ENCODE measurements around the gene PFDN2. TPM values are rescaled to one million over a fixed set of nuclear protein-coding genes. Genes with fewer than 3 reads are reported as not detected.

The PFDN2 gene
- total RNA-seq, 5 donors from 2014 or later (not counting 1 experiment from before 2014, with no cell fraction given), result 32.4 to 48.3 (median 42.1) TPM

DNA sequence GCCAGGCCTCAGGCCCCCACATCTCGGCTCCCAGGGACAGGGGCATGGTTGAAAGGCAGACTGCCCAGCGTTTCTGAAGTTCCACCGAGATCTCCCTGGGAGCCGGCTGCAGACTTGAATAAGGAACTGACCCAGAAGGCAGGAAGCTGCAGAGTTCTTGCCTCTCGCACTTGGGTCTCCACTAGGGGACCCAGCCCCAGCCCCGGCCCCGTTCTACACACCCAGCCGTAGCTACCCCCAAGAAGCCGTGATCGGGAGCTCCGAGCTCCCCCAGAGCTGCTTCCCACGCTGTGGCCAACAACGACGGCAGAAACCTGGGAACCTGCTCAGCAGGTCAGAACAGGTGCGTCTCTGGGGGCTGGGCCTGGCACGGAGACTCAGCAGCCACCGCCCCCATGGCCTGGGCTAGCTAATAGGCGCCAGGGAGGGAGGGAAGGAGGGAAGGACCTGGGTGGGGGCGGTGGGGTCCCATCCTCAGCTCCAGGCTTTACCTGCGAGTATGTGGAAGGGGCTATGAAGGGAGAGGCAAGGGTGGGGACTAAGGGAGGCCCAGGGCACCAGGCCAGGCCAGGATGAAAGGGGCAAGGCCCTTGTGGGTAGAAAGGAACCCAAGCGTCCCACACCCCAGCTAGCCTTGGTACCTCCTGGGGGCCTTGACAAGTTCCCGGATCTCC lies 28.4 kb downstream of the PFDN2 start, which contains the start of gene NECTIN4:
Gene NECTIN4, minus strand, starts transcription at position 308 of the 674 bp plus-strand sequence. Its CDS starts 262 bp downstream, at position 46.
- Mint-ChIP-seq H3K36me3 (no peaks in the 10 kb centered on the region), H3K9me3 (no peaks in the 10 kb centered on the region), H3K27me3 (no peaks in the 10 kb centered on the region), H3K27ac (no peak within 1 kb of the TSS), H3K4me3 (no peak within 1 kb of the TSS), H3K4me1 (peaks cover 8 to 22% (median 18%) of the 10 kb centered on the region in 3 donors)
- no peak for DNase-seq
- Histone ChIP-seq H3K4me3 (ENCODE audit: control insufficient read depth in 1 of 2, extremely low read depth in 1 of 2, low read length in 1 of 2) (no peak within 1 kb of the TSS), H3K36me3 (ENCODE audit: control insufficient read depth in 2 of 2, extremely low read depth in 1 of 2, insufficient read depth in 1 of 2, low read length in 1 of 2) (no peaks in the 10 kb centered on the region), H3K9me3 (no peaks in the 10 kb centered on the region), H3K27ac (ENCODE audit: low read length) (no peak within 1 kb of the TSS), H3K27me3 (replicated peaks in 1 of 2; ENCODE audit: control insufficient read depth in 2 of 2, extremely low read depth in 1 of 2, insufficient read depth in 2 of 2, low read length in 1 of 2) (peaks cover 0 to 5% of the 10 kb centered on the region in 2 experiments), H3K4me1 (ENCODE audit: control insufficient read depth in 1 of 2, extremely low read depth in 1 of 2, insufficient read depth in 2 of 2, low read length in 2 of 2) (peaks cover 6% of the 10 kb centered on the region in 2 experiments)
- WGBS (ENCODE audit: insufficient coverage), result 93% methylated on average over 20 of the region's 22 CpGs
- ChIA-PET CTCF (no interaction called here), POLR2A (no interaction called here)
- no peak for ATAC-seq (replicated peaks in 1 of 4)

DNA sequence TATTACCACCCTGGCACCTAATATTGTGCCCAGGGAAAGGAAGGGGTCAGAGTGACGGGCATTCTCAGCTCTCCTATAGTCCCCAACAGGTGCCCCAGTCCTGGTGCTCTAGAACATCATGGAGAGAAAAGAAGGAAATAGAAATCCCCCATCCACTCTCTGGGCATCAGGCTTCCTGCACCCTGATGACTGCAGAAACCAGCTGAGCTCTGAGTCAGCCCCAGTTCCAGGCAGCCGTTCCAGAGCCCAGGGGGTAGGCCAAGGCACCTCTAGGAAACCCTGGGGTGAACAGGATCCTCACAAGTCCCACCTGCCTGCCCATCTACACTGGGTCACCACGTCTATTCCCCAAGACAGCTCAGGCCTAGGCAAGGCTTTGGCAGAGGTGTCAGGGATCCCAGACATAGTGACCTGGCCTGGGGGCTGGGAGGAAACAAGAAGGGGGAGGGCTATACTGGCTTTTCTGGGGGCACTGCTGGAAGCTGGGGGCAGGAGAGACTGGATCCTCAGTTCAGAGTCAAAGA lies 29.2 kb downstream of the PFDN2 start:
- H3K36me3 ChIP-seq (ENCODE audit: control insufficient read depth in 2 of 2, extremely low read depth in 1 of 2, insufficient read depth in 1 of 2, low read length in 1 of 2), result no peaks in the 10 kb centered on the region
- H3K9me3 ChIP-seq, result no peaks in the 10 kb centered on the region
- ChIA-PET POLR2A (no interaction called here), CTCF (no interaction called here)
- Mint-ChIP-seq H3K27me3 (no peaks in the 10 kb centered on the region), H3K36me3 (no peaks in the 10 kb centered on the region), H3K4me3 (no peak overlapping the region), H3K27ac (no peak overlapping the region), H3K9me3 (no peaks in the 10 kb centered on the region), H3K4me1 (peaks cover 8 to 22% (median 18%) of the 10 kb centered on the region in 3 donors)
- H3K4me1 ChIP-seq (ENCODE audit: control insufficient read depth in 1 of 2, extremely low read depth in 1 of 2, insufficient read depth in 2 of 2, low read length in 2 of 2), result peaks cover 6% of the 10 kb centered on the region in 2 experiments
- 75% methylated on average over 1 of the region's 3 CpGs for WGBS (ENCODE audit: insufficient coverage)
- H3K27me3 ChIP-seq (replicated peaks in 1 of 2; ENCODE audit: control insufficient read depth in 2 of 2, extremely low read depth in 1 of 2, insufficient read depth in 2 of 2, low read length in 1 of 2), result peaks cover 0 to 5% of the 10 kb centered on the region in 2 experiments
- ATAC-seq (replicated peaks in 1 of 4) (no peak), DNase-seq (no peak)
- H3K27ac ChIP-seq (ENCODE audit: low read length), result no peak overlapping the region
- no peak overlapping the region for H3K4me3 ChIP-seq (ENCODE audit: control insufficient read depth in 1 of 2, extremely low read depth in 1 of 2, low read length in 1 of 2)

GRCh38 chr1:161086457-161086856 lies 31.4 kb downstream of the PFDN2 start:
- Histone ChIP-seq H3K36me3 (ENCODE audit: control insufficient read depth in 2 of 2, extremely low read depth in 1 of 2, insufficient read depth in 1 of 2, low read length in 1 of 2) (no peaks in the 10 kb centered on the region), H3K27me3 (replicated peaks in 1 of 2; ENCODE audit: control insufficient read depth in 2 of 2, extremely low read depth in 1 of 2, insufficient read depth in 2 of 2, low read length in 1 of 2) (peaks cover 0 to 5% of the 10 kb centered on the region in 2 experiments), H3K4me1 (ENCODE audit: control insufficient read depth in 1 of 2, extremely low read depth in 1 of 2, insufficient read depth in 2 of 2, low read length in 2 of 2) (peaks cover 0 to 6% of the 10 kb centered on the region in 2 experiments), H3K27ac (ENCODE audit: low read length) (no peak overlapping the region), H3K4me3 (ENCODE audit: control insufficient read depth in 1 of 2, extremely low read depth in 1 of 2, low read length in 1 of 2) (no peak overlapping the region), H3K9me3 (no peaks in the 10 kb centered on the region)
- peaks cover 6 to 10% (median 8%) of the 10 kb centered on the region in 3 donors for H3K4me1 Mint-ChIP-seq
- CTCF ChIA-PET, result no interaction called here
- 67% methylated on average over 3 of the region's 4 CpGs for WGBS (ENCODE audit: insufficient coverage)
- no peak overlapping the region for H3K27ac Mint-ChIP-seq
- ATAC-seq (replicated peaks in 1 of 4) (no peak), DNase-seq (no peak)
- POLR2A ChIA-PET, result interaction anchor here in 1 of 2 donors (0.6 kb wide), 2 partner anchors 221 to 224 kb away, joined by 3 to 6 read pairs; partner anchors contain the start of gene CD244
- H3K9me3 Mint-ChIP-seq, result no peaks in the 10 kb centered on the region
- no peaks in the 10 kb centered on the region for H3K36me3 Mint-ChIP-seq
- no peaks in the 10 kb centered on the region for H3K27me3 Mint-ChIP-seq
- no peak overlapping the region for H3K4me3 Mint-ChIP-seq

DNA sequence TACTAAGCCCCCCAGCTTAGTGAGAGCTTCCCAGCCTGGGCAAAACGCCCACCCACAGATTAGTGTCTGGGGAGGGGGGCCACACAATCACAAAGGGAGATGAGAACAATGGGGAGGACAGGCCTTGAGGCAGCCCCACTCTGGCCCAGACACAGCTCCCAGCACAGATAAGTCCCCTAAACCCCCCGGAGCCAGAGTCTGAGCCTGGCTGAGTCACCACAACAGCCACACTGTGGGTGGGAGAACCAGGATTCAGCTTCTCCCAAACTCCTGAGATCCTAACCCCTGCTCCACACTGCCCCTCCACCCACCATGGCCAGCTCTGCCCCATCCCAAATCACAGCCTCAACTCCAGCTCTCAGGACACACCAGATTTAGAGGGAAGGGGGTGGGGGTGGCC lies 32.7 kb downstream of the PFDN2 start:
- H3K27ac ChIP-seq (ENCODE audit: low read length), result no peak overlapping the region
- H3K4me1 Mint-ChIP-seq, result peaks cover 0 to 1% (median 0%) of the 10 kb centered on the region in 3 donors
- 60% methylated on average over 1 of the region's 2 CpGs for WGBS (ENCODE audit: insufficient coverage)
- no peak overlapping the region for H3K4me3 Mint-ChIP-seq
- peaks cover 0 to 5% of the 10 kb centered on the region in 2 experiments for H3K27me3 ChIP-seq (replicated peaks in 1 of 2; ENCODE audit: control insufficient read depth in 2 of 2, extremely low read depth in 1 of 2, insufficient read depth in 2 of 2, low read length in 1 of 2)
- no peaks in the 10 kb centered on the region for H3K36me3 Mint-ChIP-seq
- ChIA-PET CTCF (interaction anchor here (0.6 kb wide), 2 partner anchors 57 to 95 kb away, joined by 3 read pairs; no protein-coding TSS in a partner anchor), POLR2A (interaction anchor here in 1 of 2 donors (0.6 kb wide), 1 partner anchor 81 kb away, joined by 7 read pairs; the partner anchor contains the start of gene PPOX)
- no peaks in the 10 kb centered on the region for H3K36me3 ChIP-seq (ENCODE audit: control insufficient read depth in 2 of 2, extremely low read depth in 1 of 2, insufficient read depth in 1 of 2, low read length in 1 of 2)
- H3K9me3 Mint-ChIP-seq, result no peaks in the 10 kb centered on the region
- H3K4me1 ChIP-seq (ENCODE audit: control insufficient read depth in 1 of 2, extremely low read depth in 1 of 2, insufficient read depth in 2 of 2, low read length in 2 of 2), result no peaks in the 10 kb centered on the region
- no peak overlapping the region for H3K4me3 ChIP-seq (ENCODE audit: control insufficient read depth in 1 of 2, extremely low read depth in 1 of 2, low read length in 1 of 2)
- no peaks in the 10 kb centered on the region for H3K9me3 ChIP-seq
- no peak overlapping the region for H3K27ac Mint-ChIP-seq
- DNase-seq (no peak), ATAC-seq (replicated peaks in 1 of 4) (no peak)
- no peaks in the 10 kb centered on the region for H3K27me3 Mint-ChIP-seq

GRCh38 chr1:161084597-161084988 lies 33.2 kb downstream of the PFDN2 start:
- Mint-ChIP-seq H3K36me3 (no peaks in the 10 kb centered on the region), H3K27ac (no peak overlapping the region), H3K4me3 (no peak overlapping the region), H3K9me3 (no peaks in the 10 kb centered on the region), H3K27me3 (no peaks in the 10 kb centered on the region), H3K4me1 (no peaks in the 10 kb centered on the region)
- no peak for ATAC-seq (replicated peaks in 1 of 4)
- no peaks in the 10 kb centered on the region for H3K36me3 ChIP-seq (ENCODE audit: control insufficient read depth in 2 of 2, extremely low read depth in 1 of 2, insufficient read depth in 1 of 2, low read length in 1 of 2)
- no peaks in the 10 kb centered on the region for H3K4me1 ChIP-seq (ENCODE audit: control insufficient read depth in 1 of 2, extremely low read depth in 1 of 2, insufficient read depth in 2 of 2, low read length in 2 of 2)
- POLR2A ChIA-PET, result no interaction called here
- peaks cover 0 to 5% of the 10 kb centered on the region in 2 experiments for H3K27me3 ChIP-seq (replicated peaks in 1 of 2; ENCODE audit: control insufficient read depth in 2 of 2, extremely low read depth in 1 of 2, insufficient read depth in 2 of 2, low read length in 1 of 2)
- H3K27ac ChIP-seq (ENCODE audit: low read length), result no peak overlapping the region
- CTCF ChIA-PET, result interaction anchor here (0.6 to 0.8 kb wide), 3 partner anchors 11 to 94 kb away, joined by 3 to 13 read pairs (median 3); no protein-coding TSS in a partner anchor
- DNase-seq, result no peak
- no peak overlapping the region for H3K4me3 ChIP-seq (ENCODE audit: control insufficient read depth in 1 of 2, extremely low read depth in 1 of 2, low read length in 1 of 2)
- no peaks in the 10 kb centered on the region for H3K9me3 ChIP-seq
- no CpG with 5 or more reads among the region's 1 CpG for WGBS (ENCODE audit: insufficient coverage)

DNA sequence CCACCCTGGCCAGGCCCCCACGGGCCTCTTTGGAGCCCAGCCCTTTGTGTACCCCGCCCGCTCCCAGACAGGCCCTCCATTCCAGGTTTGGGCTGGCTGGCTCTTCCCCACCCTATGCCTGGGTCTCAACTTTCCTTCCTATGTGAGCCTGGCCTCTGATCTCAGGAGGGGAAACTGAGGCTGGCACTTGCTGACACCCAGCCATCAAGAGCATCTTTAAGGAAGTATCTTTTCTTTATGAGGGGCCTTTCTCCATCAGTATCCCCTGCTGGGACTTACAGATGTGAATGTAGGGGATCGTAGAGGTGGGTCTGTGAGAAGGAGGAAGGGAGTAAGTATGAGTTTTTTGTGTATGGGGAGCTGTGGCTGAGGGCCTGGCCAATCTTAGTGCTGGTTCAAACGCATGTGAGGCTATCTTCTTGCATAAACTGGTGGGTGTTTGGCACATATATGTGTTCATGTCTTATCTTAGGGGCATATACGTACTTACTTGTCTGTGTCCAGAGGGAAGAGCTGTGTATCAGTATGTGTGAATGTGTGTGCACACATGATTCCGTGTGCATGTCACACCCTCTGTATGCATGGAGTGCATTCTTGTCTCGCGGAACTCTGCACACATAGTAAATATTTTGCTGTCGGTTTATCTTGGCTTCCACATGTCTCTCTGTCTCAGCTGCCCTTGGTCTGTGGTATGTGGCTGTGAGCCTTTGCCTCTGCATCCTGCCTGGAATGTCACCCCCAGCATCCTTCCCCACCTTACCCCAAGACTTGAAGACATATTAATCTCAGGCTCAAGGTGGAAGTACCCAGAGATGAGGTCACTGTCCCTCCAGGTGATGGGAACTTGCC lies 33.9 kb downstream of the PFDN2 start:
- no peaks in the 10 kb centered on the region for H3K4me1 ChIP-seq (ENCODE audit: control insufficient read depth in 1 of 2, extremely low read depth in 1 of 2, insufficient read depth in 2 of 2, low read length in 2 of 2)

More for the DNA sequence above, 33.9 kb downstream of the PFDN2 start:
- no peaks in the 10 kb centered on the region for H3K4me1 Mint-ChIP-seq
- no peaks in the 10 kb centered on the region for H3K36me3 Mint-ChIP-seq
- no peak overlapping the region for H3K27ac Mint-ChIP-seq
- POLR2A ChIA-PET, result no interaction called here
- Histone ChIP-seq H3K36me3 (ENCODE audit: control insufficient read depth in 2 of 2, extremely low read depth in 1 of 2, insufficient read depth in 1 of 2, low read length in 1 of 2) (no peaks in the 10 kb centered on the region), H3K27ac (ENCODE audit: low read length) (no peak overlapping the region), H3K9me3 (no peaks in the 10 kb centered on the region), H3K4me3 (ENCODE audit: control insufficient read depth in 1 of 2, extremely low read depth in 1 of 2, low read length in 1 of 2) (no peak overlapping the region), H3K27me3 (replicated peaks in 1 of 2; ENCODE audit: control insufficient read depth in 2 of 2, extremely low read depth in 1 of 2, insufficient read depth in 2 of 2, low read length in 1 of 2) (peaks cover 0 to 5% of the 10 kb centered on the region in 2 experiments)
- H3K4me3 Mint-ChIP-seq, result no peak overlapping the region
- H3K9me3 Mint-ChIP-seq, result no peaks in the 10 kb centered on the region
- CTCF ChIA-PET, result interaction anchor here in 1 of 2 donors (0.6 to 0.8 kb wide), 2 partner anchors 10 to 11 kb away, joined by 3 to 13 read pairs; no protein-coding TSS in a partner anchor
- 80% methylated on average over 5 of the region's 10 CpGs for WGBS (ENCODE audit: insufficient coverage)
- DNase-seq (no peak), ATAC-seq (replicated peaks in 1 of 4) (no peak)
- no peaks in the 10 kb centered on the region for H3K27me3 Mint-ChIP-seq

All from T-cell (primary cell).